Measurements from ENCODE around the gene PDE4B.

The PDE4B gene

DNA sequence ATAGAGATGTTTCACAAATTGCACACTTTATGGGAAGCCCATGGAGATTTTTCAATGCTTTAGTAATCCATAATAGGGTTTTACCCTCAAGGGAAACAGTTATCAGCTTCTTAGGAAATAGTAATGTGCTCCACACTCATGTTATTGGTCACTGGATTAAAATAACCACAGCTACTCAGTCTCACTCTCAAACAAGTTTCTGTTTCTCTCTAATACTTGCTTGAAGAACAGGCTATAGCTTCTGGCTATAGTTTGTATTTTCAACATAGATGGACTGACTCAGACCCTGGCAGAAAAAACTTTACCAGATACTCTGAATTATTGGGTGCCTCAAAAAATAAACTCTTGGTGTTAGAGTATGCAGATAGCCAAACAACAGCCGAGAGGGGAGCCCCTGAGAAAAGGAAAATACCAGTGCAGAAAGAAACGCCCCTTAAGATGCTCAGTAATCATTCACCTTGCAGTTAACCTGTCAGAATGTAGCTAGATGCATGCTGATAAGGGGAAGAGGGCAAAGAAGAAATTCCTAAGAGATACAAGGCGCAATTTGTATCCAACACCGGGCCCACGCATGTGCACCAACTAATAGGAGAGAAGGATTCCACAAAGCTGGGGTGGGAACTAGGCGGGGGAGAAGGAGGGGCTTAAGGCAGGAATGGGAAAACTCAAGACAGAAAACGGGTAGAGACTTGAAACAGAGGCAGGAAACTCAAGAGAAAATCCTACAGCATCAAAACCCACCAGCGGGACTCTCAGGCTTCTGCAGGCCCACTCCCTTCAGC is 30.4 kb upstream of the PDE4B start:
- TF ChIP-seq, protein P1, sequence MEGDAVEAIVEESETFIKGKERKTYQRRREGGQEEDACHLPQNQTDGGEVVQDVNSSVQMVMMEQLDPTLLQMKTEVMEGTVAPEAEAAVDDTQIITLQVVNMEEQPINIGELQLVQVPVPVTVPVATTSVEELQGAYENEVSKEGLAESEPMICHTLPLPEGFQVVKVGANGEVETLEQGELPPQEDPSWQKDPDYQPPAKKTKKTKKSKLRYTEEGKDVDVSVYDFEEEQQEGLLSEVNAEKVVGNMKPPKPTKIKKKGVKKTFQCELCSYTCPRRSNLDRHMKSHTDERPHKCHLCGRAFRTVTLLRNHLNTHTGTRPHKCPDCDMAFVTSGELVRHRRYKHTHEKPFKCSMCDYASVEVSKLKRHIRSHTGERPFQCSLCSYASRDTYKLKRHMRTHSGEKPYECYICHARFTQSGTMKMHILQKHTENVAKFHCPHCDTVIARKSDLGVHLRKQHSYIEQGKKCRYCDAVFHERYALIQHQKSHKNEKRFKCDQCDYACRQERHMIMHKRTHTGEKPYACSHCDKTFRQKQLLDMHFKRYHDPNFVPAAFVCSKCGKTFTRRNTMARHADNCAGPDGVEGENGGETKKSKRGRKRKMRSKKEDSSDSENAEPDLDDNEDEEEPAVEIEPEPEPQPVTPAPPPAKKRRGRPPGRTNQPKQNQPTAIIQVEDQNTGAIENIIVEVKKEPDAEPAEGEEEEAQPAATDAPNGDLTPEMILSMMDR (IDR thresholded peaks at IDR 0.05), result no peak

DNA sequence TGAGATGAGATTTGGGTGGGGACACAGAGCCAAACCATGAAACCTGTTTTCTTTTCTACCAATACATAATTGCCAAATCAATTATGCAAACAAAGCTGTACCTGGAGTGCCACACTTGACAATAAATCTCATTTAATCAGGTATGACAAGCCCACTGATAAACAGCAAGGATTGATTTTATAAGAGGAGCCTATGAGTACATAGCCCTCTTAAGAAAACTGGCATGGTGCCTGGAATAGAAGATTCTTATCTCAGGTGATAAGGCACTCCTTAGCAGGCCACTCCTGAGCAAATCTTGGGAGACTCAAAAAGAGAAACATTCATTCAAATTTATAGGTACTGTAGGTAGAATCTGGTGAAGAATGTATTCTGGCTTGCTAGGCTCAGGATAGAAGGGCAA is 28.6 kb upstream of the PDE4B start:
- TF ChIP-seq, protein P1 (IDR thresholded peaks at IDR 0.05), result no peak

DNA sequence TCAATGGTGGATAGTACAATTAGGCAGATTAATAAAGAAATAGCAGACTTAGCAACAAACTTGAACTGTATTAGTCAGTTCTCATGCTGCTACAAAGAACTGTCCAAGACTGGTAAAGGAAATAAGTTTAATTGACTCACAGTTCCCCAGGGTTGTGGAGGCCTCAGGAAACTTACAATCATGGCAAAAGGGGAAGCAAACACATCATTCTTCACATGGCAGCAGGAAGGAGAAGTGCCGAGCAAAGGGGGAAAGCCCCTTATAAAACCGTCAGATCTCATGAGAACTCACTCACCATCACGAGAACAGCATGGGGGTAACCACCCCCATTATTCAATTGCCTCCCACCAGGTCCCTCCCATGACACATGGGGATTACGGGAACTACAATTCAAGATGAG is 27.1 kb upstream of the PDE4B start:
- TF ChIP-seq, protein P1 (IDR thresholded peaks at IDR 0.05), result no peak

DNA sequence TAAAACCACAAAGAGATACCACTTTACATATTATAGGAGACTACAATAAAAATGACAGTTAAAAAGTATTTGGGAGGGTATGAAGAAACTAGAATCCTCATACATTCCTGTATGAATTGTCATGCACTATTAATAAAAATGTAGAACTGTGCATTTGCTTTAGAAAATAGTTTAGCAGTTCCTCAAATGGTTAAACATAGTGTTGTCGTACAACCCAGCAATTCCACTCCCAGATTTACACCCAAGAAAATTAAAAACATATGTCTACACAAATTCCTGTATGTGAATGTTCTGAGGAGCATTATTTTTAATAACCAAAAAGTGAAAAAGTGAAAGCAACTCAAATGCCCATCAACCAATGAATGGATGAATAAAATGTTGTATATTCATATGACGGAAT is 23.1 kb upstream of the PDE4B start:
- TF ChIP-seq, protein P1 (IDR thresholded peaks at IDR 0.05), result no peak

DNA sequence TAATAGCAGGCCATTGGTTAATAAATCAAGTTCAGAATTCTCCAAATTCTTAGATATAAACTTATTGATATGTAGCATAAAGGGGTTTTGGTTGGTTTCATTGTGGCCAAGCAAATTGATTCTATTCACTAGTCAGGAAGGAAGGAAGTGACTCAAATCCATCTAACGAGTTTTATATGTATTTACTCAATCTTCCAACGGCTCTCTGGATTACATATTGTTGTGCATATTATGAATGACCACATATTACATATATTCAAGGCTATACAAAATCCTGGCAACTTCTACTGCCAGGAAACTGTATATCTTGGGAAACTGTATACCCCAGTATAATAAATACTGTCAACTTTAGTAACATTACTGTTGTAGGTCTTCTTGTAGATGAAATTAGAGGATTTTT is 20.1 kb upstream of the PDE4B start:
- TF ChIP-seq, protein P1 (IDR thresholded peaks at IDR 0.05), result no peak

DNA sequence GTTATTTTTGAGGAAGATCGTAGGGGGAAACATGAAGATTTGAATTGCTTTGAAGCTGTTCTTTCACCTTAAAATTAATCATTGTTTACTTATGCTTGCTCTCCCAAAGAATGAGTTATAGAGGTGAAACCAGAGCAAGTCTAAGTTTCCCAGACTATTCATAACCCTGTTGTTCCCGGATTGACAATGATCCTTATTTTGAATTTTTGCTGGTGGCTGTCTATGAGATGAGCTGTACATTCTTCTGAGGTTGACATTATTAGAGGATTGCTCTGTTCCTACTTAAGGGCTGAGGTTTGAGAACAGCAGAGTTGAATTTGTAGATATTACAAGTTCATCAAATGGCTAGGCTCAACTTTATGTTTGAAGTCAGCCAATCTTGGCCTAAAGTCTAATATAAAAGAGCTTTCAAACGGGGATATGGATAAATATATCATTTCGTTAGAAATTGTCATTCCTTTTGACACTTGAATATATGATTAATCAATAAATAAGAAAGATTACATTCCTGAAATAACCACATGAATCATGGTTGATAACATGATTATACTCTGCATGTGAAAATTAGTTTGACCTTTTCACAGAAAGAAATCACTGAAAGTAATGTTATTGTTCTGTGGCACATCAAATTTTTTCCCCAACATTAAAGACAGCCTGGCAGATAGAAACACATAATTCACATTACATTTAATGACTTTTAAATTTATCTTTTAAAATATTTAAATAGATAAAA is 19.1 kb upstream of the PDE4B start:
- TF ChIP-seq, protein P1 (IDR thresholded peaks at IDR 0.05), result no peak

DNA sequence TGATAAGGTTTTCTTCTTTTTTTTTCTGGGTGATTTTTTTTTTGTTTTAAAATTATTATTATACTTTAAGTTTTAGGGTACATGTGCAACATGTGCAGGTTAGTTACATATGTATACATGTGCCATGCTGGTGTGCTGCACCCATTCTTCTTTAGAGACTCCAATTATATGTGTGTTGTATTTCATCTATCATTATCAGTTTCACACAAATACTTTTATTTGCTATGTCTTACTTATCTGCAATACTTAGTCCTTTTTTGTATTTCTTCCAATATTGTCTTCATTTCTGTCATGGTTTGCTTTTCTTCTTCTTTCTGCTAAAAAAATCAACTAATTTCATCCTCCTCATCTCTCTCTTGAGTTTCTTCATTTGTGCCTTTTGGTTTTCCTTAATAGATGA is 3.9 kb upstream of the PDE4B start:
- TF ChIP-seq, protein P1 (IDR thresholded peaks at IDR 0.05), result no peak

All from LNCAP (cell line).